Suprapubic skin (tissue), 3 donors: ENCODE results near the gene SUSD6.

Source experiments
- CTCF ChIP-seq, 2 donors: fragments of 200-600 bp in 1 of 2; fragments of 450-650 bp in 1 of 2; sonication (generic) in 1 of 2; IDR thresholded peaks; one replicate each; pipeline ENCODE4 v1.5.1; 2016 to 2019; ENCODE audit warnings: antibody characterized with exemption in 2 of 2, mild to moderate bottlenecking in 1 of 2, moderate library complexity in 1 of 2
- POLR2A ChIP-seq, 2 donors: fragments of 450-650 bp; IDR thresholded peaks; one replicate each; pipeline ENCODE4 v1.6.1; 2017; ENCODE audit warnings: antibody characterized with exemption in 2 of 2, mild to moderate bottlenecking in 2 of 2, moderate library complexity in 2 of 2

- TF ChIP-seq CTCF (IDR thresholded peaks at IDR 0.05) = no peak
- TF ChIP-seq POLR2A (IDR thresholded peaks at IDR 0.05) = no peak
These were observed 14.1 kb downstream of the SUSD6 start for GRCh38 chr14:69625299-69626131.
